ENCODE measurements around the gene VDAC1.

The VDAC1 gene

GRCh38 chr5:133990396-133990795 lies 14.4 kb downstream of the VDAC1 start:
- Histone ChIP-seq H3K9me3 (ENCODE audit: insufficient read depth, low read length, severe bottlenecking) (no peaks in the 10 kb centered on the region), H3K4me1 (ENCODE audit: insufficient read depth, low read length) (no peaks in the 10 kb centered on the region), H3K79me2 (ENCODE audit: insufficient read depth, low read length) (peaks cover 81% of the 10 kb centered on the region), H3K27me3 (ENCODE audit: insufficient read depth, low read length, poor library complexity) (no peaks in the 10 kb centered on the region), H2AFZ (ENCODE audit: low read depth, low read length) (no peak overlapping the region), H3K27ac (ENCODE audit: low read length) (no peak overlapping the region), H3K9ac (ENCODE audit: low read depth, low read length) (no peak overlapping the region), H4K20me1 (ENCODE audit: insufficient read depth, low read length) (peaks cover 57% of the 10 kb centered on the region), H3K36me3 (ENCODE audit: insufficient read depth, low read length) (peaks cover 73% of the 10 kb centered on the region), H3K4me3 (ENCODE audit: low read depth in 1 of 2, low read length in 2 of 2) (no peak overlapping the region), H3K4me2 (ENCODE audit: insufficient read depth, low read length) (no peak overlapping the region)
- TF ChIP-seq CTCF (IDR thresholded peaks at IDR 0.05; ENCODE audit: borderline replicate concordance, extremely low read depth, low read length, poor library complexity, severe bottlenecking), result no peak
- TF ChIP-seq EZH2 (IDR thresholded peaks at IDR 0.05; ENCODE audit: borderline replicate concordance, low read depth, low read length, severe bottlenecking), result no peak
- ATAC-seq (ENCODE audit: insufficient read depth, low read depth) (no peak), DNase-seq (no peak)

GRCh38 chr5:133985540-133986180 lies 19.1 kb downstream of the VDAC1 start:
- peaks cover 92% of the 10 kb centered on the region for H3K36me3 ChIP-seq (ENCODE audit: insufficient read depth, low read length)
- ATAC-seq (ENCODE audit: insufficient read depth, low read depth), result no peak
- H3K27ac ChIP-seq (ENCODE audit: low read length), result no peak overlapping the region

GRCh38 chr5:133983674-133984073 lies 21.1 kb downstream of the VDAC1 start:
- no peaks in the 10 kb centered on the region for H3K9me3 ChIP-seq (ENCODE audit: insufficient read depth, low read length, severe bottlenecking)
- no peaks in the 10 kb centered on the region for H3K4me1 ChIP-seq (ENCODE audit: insufficient read depth, low read length)
- H3K27ac ChIP-seq (ENCODE audit: low read length), result no peak overlapping the region
- DNase-seq (no peak), ATAC-seq (ENCODE audit: insufficient read depth, low read depth) (no peak)
- peaks cover 47% of the 10 kb centered on the region for H3K79me2 ChIP-seq (ENCODE audit: insufficient read depth, low read length)
- H3K27me3 ChIP-seq (ENCODE audit: insufficient read depth, low read length, poor library complexity), result no peaks in the 10 kb centered on the region
- TF ChIP-seq EZH2 (IDR thresholded peaks at IDR 0.05; ENCODE audit: borderline replicate concordance, low read depth, low read length, severe bottlenecking), result no peak
- TF ChIP-seq CTCF (IDR thresholded peaks at IDR 0.05; ENCODE audit: borderline replicate concordance, extremely low read depth, low read length, poor library complexity, severe bottlenecking), result no peak
- H4K20me1 ChIP-seq (ENCODE audit: insufficient read depth, low read length), result peaks cover 20% of the 10 kb centered on the region
- H2AFZ ChIP-seq (ENCODE audit: low read depth, low read length), result no peak overlapping the region
- H3K9ac ChIP-seq (ENCODE audit: low read depth, low read length), result no peak overlapping the region
- H3K36me3 ChIP-seq (ENCODE audit: insufficient read depth, low read length), result peaks cover 92% of the 10 kb centered on the region
- no peak overlapping the region for H3K4me2 ChIP-seq (ENCODE audit: insufficient read depth, low read length)
- no peak overlapping the region for H3K4me3 ChIP-seq (ENCODE audit: low read depth in 1 of 2, low read length in 2 of 2)

More at GRCh38 chr5:133985540-133986180, 19.1 kb downstream of the VDAC1 start:
- Histone ChIP-seq H3K79me2 (ENCODE audit: insufficient read depth, low read length) (peaks cover 58% of the 10 kb centered on the region), H3K4me1 (ENCODE audit: insufficient read depth, low read length) (no peaks in the 10 kb centered on the region), H3K9ac (ENCODE audit: low read depth, low read length) (no peak overlapping the region), H3K4me2 (ENCODE audit: insufficient read depth, low read length) (no peak overlapping the region), H3K27me3 (ENCODE audit: insufficient read depth, low read length, poor library complexity) (no peaks in the 10 kb centered on the region), H3K4me3 (ENCODE audit: low read depth in 1 of 2, low read length in 2 of 2) (no peak overlapping the region), H4K20me1 (ENCODE audit: insufficient read depth, low read length) (peaks cover 24% of the 10 kb centered on the region), H3K9me3 (ENCODE audit: insufficient read depth, low read length, severe bottlenecking) (no peaks in the 10 kb centered on the region), H2AFZ (ENCODE audit: low read depth, low read length) (no peak overlapping the region)
- no peak for TF ChIP-seq EZH2 (IDR thresholded peaks at IDR 0.05; ENCODE audit: borderline replicate concordance, low read depth, low read length, severe bottlenecking)
- TF ChIP-seq CTCF (IDR thresholded peaks at IDR 0.05; ENCODE audit: borderline replicate concordance, extremely low read depth, low read length, poor library complexity, severe bottlenecking), result no peak
- no peak for DNase-seq
